Measurements from ENCODE around the gene PDK1. TPM values are rescaled to one million over a fixed set of nuclear protein-coding genes. Genes with fewer than 3 reads are reported as not detected.
"Not testable (repeated sequence)": the region's sequence is repeated elsewhere in the genome, so short reads cannot be mapped to it uniquely, and the experiment has no call there.

Gene PDK1
- total RNA-seq, 1 donor = 16.4 TPM

DNA sequence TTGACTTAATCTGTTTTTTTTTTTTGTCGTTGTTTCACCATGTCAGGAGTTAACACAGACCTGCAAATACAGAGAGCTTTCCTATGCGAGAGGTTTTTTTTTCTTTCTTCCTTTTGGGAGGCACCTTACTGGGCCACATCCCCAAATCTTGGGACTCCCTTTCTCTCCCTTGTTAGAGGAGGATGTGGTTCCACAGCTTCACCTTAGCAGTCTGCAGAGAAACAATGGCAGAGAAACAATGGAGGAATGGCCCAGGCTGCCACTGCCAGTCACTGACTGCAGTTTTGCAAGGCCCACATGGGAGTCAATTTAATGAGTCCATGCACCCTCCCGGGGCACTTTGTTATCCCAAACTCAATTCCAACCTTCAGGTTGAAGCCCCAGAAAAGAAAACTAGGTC is 20.8 kb upstream of the PDK1 start:
- no peak overlapping the region for H3K4me3 ChIP-seq (ENCODE audit: low read depth, low read length)

DNA sequence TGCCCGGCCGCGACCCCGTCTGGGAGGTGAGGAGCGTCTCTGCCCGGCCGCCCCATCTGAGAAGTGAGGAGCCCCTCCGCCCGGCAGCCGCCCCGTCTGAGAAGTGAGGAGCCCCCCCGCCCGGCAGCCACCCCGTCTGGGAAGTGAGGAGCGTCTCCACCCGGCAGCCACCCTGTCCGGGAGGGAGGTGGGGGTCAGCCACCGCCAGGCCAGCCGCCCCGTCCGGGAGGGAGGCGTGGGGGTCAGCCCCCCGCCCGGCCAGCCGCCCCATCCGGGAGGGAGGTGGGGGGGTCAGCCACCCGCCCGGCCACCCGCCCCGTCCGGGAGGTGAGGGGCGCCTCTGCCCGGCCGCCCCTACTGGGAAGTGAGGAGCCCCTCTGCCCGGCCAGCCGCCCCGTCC is 18.0 kb upstream of the PDK1 start:
- not testable (repeated sequence) for DNase-seq (ENCODE audit: low read depth); H3K4me3 ChIP-seq (ENCODE audit: low read depth, low read length)

More for the DNA sequence above, 20.8 kb upstream of the PDK1 start:
- DNase-seq (ENCODE audit: low read depth) = no peak
- TF ChIP-seq, protein P1, sequence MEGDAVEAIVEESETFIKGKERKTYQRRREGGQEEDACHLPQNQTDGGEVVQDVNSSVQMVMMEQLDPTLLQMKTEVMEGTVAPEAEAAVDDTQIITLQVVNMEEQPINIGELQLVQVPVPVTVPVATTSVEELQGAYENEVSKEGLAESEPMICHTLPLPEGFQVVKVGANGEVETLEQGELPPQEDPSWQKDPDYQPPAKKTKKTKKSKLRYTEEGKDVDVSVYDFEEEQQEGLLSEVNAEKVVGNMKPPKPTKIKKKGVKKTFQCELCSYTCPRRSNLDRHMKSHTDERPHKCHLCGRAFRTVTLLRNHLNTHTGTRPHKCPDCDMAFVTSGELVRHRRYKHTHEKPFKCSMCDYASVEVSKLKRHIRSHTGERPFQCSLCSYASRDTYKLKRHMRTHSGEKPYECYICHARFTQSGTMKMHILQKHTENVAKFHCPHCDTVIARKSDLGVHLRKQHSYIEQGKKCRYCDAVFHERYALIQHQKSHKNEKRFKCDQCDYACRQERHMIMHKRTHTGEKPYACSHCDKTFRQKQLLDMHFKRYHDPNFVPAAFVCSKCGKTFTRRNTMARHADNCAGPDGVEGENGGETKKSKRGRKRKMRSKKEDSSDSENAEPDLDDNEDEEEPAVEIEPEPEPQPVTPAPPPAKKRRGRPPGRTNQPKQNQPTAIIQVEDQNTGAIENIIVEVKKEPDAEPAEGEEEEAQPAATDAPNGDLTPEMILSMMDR (IDR thresholded peaks at IDR 0.05; ENCODE audit: insufficient read depth, low read length) = no peak

DNA sequence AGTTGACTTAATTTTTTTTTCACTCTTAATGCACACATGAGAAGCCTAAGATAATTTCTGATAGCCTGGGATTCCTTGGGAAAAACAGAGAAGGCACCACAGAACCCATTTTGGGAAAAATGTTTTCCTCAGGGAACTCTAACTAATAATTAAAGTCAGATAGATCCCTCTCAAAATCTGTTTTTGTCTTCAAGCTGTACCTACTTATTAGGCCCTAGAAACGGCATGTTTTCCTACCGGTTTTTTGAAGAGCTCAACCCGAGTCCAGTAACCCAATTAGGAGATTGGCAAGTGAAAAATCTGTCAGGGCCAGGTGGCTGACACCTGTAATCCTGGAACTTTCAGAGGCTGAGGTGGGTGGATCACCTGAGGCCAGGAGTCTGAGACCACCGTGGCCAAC is 16.1 kb upstream of the PDK1 start:
- TF ChIP-seq, protein P1 (IDR thresholded peaks at IDR 0.05; ENCODE audit: insufficient read depth, low read length) = no peak
- no peak overlapping the region for H3K4me3 ChIP-seq (ENCODE audit: low read depth, low read length)
- no peak for DNase-seq (ENCODE audit: low read depth)

DNA sequence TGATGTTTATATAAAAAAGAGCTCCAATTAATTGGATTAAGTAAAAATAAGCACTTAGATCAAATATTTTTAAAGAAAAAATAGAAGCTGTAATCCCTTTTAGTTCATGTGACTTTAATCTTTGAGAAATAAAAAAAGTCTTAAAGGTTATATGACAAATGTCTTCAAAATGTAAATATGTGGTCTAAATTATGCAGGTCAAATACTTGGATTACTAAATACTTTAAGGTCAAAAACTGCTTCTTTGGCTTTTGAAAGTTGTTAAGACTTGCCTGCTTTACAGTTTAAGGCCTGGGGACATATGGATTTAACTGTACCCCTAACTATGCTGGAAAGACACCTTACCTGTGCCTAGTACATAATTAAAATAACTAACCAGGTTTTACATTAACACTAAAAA is 15.5 kb upstream of the PDK1 start:
- H3K4me3 ChIP-seq (ENCODE audit: low read depth, low read length) = no peak overlapping the region
- TF ChIP-seq, protein P1 (IDR thresholded peaks at IDR 0.05; ENCODE audit: insufficient read depth, low read length) = no peak
- no peak for DNase-seq (ENCODE audit: low read depth)

DNA sequence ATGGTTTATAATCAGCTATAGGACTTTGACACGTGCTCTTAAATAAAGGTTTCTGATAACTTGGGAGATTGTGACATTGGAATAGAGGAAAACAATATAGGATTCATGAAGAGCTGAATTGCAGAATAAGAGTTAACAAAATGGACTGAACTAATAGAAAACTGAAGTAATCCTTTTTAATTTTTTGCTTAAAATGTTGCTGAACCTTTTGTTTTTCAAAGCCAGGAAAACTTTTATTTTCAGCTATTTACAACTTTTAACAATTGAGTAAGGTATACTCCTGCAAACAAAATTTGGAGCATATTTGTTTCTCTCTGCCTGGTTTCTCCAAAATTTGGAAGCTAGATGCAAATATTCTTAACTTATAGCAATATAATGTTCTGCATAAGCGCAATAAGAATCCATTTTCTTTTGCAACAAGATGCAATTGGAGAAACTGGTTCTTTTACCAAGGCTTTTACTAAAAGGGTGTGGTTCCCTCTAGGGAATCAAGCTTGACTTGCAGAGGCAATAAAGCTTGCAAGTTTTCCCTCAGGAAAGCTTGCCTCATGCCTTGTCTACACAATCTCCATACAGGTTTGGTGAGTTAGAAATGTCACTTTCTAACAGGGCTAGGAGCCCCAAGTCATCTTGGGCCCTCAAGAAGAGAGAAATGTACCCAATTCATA is 10.3 kb upstream of the PDK1 start:
- peak; percentile 59 for DNase-seq (ENCODE audit: low read depth)
- no peak overlapping the region for H3K4me3 ChIP-seq (ENCODE audit: low read depth, low read length)
- TF ChIP-seq, protein P1 (IDR thresholded peaks at IDR 0.05; ENCODE audit: insufficient read depth, low read length) = no peak

DNA sequence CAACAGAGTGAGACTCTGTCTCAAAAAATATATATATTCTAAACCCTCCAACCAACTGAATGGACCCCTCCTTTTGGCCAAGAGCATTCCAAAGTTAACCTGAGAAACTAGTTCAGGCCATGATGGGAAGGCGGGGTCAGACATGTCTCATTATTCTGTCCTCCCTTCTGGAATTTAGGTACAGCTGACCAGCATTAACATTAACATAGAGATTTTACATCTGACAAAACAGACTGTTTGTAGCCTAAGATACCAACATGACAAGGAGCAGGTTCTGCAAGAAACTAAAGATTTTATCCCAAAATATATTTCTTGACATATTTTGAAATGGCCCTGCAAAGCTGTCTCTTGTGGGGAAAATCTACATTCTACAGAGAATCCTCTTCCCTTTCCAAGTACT is 6.8 kb upstream of the PDK1 start:
- no peak overlapping the region for H3K4me3 ChIP-seq (ENCODE audit: low read depth, low read length)
- no peak for DNase-seq (ENCODE audit: low read depth)
- TF ChIP-seq, protein P1 (IDR thresholded peaks at IDR 0.05; ENCODE audit: insufficient read depth, low read length) = no peak

DNA sequence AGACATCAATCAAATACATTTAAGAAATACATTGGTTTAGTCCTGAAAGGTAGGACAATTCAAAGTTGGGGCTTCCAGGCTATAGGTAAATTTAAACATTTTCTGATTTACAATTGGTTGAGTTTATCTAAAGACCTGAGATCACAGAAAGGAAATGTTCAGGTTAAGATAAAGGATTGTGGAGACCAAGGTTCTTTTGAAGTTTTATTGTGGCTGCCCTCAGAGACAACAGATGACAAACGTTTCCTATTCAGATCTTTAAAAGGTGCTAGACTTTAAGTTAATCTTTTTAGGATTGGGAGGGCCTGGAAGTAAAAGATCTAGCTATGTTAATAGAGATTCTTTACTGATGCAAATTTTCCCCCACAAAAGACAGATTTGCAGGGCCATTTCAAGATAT is 6.1 kb upstream of the PDK1 start:
- H3K4me3 ChIP-seq (ENCODE audit: low read depth, low read length); DNase-seq (ENCODE audit: low read depth): not testable (repeated sequence)

DNA sequence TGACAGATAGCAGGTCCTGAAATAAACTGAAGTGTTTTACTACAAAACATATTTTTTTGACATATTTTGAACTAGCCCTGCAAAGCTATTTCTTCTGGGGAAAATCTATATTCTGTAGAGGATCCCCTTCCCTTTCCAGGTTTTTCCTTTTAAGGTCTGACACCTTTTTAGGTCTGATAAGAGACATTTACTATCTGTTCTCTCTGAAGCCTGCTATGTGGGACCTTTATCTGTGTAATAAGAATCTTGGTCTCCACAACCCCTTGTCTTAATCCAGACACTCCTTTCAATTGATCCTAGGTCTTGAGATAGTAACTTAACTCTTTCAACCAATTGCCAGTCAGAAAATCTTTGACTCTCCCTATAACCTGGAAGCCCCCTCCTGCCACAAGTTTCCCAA is 5.5 kb upstream of the PDK1 start:
- TF ChIP-seq, protein P1 (IDR thresholded peaks at IDR 0.05; ENCODE audit: insufficient read depth, low read length) = no peak
- H3K4me3 ChIP-seq (ENCODE audit: low read depth, low read length) = no peak overlapping the region
- no peak for DNase-seq (ENCODE audit: low read depth)

Data from fibroblast of the aortic adventitia (primary cell).